GM19463 (cell line): ENCODE measurements around the gene AEBP1.
A peak's percentile ranks its signal among the peaks of the same experiment; 100 is the strongest.

Source experiments
- ATAC-seq: cut with Tn5 transposase; IDR thresholded peaks from one replicate; pipeline ENCODE4 v1.9.1; 2021; ENCODE audit warnings: mild to moderate bottlenecking, moderate library complexity; ENCODE audit not compliant: unreplicated experiment

AEBP1 gene

GRCh38 chr7:44103923-44104859 is at the start of gene AEBP1:
Gene AEBP1, plus strand, starts transcription at chr7:44104345. Its CDS starts 321 bp downstream, at chr7:44104666.
- no peak for ATAC-seq

GRCh38 chr7:44056681-44057080 is 47.5 kb upstream of the AEBP1 start:
- ATAC-seq, result no peak

DNA sequence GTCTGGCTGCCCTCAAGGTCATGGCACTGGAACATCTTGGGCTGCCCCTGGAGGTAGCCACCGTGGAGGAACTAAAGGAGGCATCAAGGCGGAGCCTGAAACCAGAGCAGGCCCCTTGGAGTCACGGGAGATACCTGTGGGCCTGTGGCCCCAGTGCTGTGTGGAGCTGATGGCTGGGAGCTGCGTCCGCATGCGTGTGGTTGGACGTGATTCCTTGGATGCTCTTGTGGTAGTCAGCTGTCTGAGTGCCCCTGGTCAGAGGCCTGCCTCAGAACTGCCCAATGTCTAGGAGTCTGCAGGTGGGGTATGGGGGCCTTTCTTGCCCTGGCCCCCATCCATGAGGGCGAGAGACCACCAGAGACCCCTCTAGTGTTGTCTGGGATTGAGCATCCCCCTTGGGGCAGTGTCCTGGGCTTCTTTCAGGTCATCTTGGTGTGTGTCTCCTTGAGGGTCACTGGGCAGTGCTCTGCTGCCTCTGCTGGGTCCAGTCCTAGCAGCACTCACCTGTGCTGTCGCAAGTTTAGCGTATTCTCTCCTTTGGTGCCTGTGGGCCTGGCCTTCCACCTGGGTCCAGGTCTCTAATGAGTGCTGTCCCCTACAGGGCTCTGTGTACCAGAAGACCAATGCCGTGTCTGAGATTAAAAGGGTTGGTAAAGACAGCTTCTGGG is 46.8 kb upstream of the AEBP1 start:
- ATAC-seq, result no peak

DNA sequence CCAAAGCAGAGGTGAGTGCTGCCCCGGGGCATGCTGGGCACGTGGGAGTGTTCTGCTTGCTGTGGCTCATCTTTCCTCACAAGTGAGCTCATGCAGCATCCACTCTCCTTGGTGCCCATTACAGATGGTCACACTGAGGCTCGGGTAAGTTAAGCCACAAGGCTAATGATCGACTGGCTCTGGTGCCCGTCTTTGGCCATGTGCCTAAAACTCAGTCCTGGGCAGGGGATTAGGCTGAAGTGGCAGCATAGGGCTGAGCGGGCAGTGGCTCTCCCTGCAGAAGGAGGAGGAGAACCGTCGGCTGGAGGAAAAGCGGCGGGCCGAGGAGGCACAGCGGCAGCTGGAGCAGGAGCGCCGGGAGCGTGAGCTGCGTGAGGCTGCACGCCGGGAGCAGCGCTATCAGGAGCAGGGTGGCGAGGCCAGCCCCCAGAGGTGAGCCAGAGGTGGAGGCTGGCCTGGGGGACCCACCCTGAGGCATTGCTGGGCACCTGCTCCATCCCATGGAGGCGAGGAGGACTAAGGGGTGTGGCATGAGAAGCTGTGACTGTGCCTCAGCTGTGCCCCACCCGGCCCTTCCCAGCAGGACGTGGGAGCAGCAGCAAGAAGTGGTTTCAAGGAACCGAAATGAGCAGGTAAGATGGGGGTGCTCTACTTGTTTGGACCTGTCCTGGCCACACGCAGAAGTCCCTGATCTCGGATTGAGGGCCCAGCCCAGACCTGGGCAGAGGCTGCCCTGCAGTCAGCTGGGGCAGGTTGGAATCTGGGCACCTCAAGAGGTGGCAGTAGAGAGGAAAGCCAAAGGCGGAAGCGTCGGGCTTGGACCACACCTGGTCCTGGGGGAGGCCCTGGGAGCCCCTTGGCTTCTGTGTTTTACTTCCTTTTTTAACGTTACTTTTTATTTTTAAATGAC is 46.0 kb upstream of the AEBP1 start:
- ATAC-seq, result no peak

GRCh38 chr7:44058759-44059218 is 45.4 kb upstream of the AEBP1 start:
- no peak for ATAC-seq

GRCh38 chr7:44059219-44060090 is 44.7 kb upstream of the AEBP1 start:
- ATAC-seq, result peak; percentile 58

- ATAC-seq, result no peak
Observed at GRCh38 chr7:44060091-44060947, 43.8 kb upstream of the AEBP1 start.

DNA sequence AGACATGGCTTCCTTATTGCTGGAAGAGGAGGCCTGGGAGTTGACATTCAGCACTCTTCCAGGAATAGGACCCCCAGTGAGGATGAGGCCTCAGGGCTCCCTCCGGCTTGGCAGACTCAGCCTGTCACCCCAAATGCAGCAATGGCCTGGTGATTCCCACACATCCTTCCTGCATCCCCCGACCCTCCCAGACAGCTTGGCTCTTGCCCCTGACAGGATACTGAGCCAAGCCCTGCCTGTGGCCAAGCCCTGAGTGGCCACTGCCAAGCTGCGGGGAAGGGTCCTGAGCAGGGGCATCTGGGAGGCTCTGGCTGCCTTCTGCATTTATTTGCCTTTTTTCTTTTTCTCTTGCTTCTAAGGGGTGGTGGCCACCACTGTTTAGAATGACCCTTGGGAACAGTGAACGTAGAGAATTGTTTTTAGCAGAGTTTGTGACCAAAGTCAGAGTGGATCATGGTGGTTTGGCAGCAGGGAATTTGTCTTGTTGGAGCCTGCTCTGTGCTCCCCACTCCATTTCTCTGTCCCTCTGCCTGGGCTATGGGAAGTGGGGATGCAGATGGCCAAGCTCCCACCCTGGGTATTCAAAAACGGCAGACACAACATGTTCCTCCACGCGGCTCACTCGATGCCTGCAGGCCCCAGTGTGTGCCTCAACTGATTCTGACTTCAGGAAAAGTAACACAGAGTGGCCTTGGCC is 43.0 kb upstream of the AEBP1 start:
- no peak for ATAC-seq

GRCh38 chr7:44061645-44062179 is 42.4 kb upstream of the AEBP1 start:
- no peak for ATAC-seq

DNA sequence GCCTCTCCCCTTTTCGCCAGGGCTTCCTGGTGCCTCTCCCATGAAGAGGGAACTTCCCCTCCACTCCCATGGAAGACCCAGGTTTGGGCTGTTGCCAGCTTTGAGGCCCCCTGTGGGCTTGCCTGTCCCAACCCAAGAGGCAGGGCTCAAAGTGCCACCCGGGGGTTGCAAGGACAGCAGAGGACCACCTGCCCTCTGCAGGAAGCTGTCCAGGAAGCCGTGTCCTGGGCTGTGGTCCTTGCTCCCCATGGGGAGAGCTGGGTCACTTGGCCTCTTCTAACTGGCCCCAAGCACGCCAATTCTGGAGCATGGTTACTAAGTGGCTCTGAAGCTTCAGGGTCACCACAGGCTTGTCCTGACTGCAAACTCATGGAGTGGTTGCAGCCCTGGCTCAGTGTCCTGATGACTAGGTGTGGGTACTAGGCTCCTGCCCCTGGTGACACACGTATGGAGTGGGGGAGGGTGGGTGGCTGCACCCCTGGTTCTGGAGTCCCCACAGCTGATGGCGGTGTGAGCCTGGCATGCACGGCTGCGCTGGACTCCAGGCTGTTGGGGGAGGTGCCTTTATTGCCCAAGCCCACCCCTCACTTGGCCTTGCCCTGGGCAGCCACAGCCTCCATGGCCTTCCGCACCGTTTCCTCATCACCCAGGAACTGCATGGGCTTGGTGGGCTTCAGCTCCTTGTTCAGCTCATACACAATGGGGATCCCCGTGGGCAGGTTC is 41.8 kb upstream of the AEBP1 start:
- ATAC-seq, result no peak

DNA sequence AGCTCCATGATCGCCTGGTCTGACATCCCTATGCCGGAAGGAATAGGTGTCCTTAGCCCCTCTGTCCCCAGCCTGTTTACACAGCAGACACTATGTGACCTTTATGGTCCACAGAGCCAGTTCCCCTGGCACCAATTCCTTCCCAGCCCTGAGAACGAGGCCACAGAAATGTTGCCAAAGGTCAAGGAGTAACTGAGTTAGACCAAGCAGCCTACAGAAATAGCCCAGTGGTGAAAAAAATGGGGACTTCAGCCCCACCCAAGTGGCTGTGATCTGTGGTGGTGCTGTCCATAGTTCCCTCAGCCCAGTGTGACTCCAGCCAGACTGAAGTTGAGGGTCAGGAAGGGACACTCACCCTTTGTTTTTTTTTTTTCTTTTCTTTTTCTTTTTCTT is 41.2 kb upstream of the AEBP1 start:
- ATAC-seq, result no peak

- no peak for ATAC-seq
Observed at GRCh38 chr7:44063547-44063893, 40.6 kb upstream of the AEBP1 start.

- no peak for ATAC-seq
Observed at GRCh38 chr7:44063894-44064651, 40.1 kb upstream of the AEBP1 start.

- no peak for ATAC-seq
Observed at GRCh38 chr7:44064791-44065430, 39.2 kb upstream of the AEBP1 start.

DNA sequence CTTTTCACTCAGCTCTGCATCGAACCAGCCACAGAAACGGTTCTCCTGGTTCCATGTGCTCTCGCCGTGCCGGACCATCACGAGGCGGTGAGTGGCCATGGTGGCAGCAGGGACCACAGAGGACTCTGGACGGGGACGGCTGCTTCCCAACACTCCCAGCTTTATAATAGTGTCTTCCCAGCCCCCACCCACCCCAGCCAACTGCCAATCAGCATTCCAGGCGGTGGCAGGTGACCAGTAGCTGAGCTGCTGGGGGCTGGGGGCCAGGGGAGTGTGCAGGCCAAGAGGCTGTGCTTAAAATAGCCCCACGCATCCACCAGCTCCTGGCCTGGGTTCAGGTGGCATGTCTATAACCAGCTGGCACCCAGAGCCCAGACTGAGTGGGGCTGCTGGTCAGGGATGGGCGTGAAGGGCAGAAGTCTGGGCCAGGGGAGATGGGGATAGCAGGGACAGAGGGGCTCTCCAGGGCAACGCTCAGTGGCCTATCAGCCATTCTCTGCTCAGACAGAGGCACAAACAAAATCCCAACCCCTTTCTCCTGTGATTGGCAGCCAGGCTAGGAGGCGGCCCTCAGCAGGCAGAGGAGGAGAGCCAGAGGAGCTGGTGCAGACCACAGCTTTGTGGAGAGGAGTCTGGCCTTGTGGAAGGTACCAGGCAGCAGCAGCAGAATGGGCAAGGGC is 38.6 kb upstream of the AEBP1 start, which contains the start of gene PGAM2:
PGAM2 (minus strand) TSS at position 137 of the 680 bp plus-strand sequence; CDS start at position 99, 38 bp downstream.
- ATAC-seq, result no peak

DNA sequence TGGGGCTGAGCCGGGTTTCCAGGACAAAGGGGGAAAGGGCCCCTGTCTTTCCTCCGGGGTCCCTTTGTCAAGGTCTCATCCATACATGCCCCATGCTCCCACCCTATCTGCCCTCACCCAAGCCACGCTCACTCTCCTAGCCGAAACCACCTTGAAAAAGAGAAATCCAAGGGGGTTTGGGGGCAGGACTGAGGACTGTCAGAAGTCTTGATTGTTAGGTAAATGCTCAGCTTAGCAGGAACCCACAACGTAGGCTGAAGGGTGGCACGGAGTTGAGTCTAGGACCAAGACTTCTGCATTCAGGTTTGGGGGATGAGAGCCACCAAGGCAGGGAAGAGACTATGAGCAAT is 38.1 kb upstream of the AEBP1 start:
- no peak for ATAC-seq
